HAP-1 (cell line): ENCODE data around the gene RAB7B.
"Not testable (repeated sequence)": the region's sequence is repeated elsewhere in the genome, so short reads cannot be mapped to it uniquely, and the experiment has no call there.

Experiments used
- DNase-seq, 2 experiments: peaks; one replicate each; pipeline ENCODE4 v3.0.0-alpha.2; 2016 to 2020; ENCODE audit warnings: low spot score in 2 of 2
- H3K27me3 ChIP-seq: fragments of 250-450 bp; sonication (Bioruptor Pico); 2 replicates; pipeline ENCODE4 v1.5.1; 2020; ENCODE audit warnings: low read depth, mild to moderate bottlenecking, moderate library complexity
- H3K36me3 ChIP-seq: fragments of 250-450 bp; sonication (Bioruptor Pico); replicated peaks from 2 replicates; pipeline ENCODE4 v1.5.1; 2020; ENCODE audit warnings: mild to moderate bottlenecking
- H3K4me1 ChIP-seq: fragments of 250-450 bp; sonication (Bioruptor Pico); 2 replicates; pipeline ENCODE4 v1.5.1; 2020; ENCODE audit warnings: mild to moderate bottlenecking
- H3K4me3 ChIP-seq: fragments of 250-450 bp; sonication (Bioruptor Pico); 2 replicates; pipeline ENCODE4 v1.5.1; 2020; ENCODE audit warnings: mild to moderate bottlenecking, moderate library complexity
- H3K9me3 ChIP-seq: fragments of 250-450 bp; sonication (Bioruptor Pico); 2 replicates; pipeline ENCODE4 v1.5.1; 2020; ENCODE audit warnings: mild to moderate bottlenecking, moderate library complexity
- in situ Hi-C: fragments of 300-500 bp; cut with MboI; formaldehyde crosslinking; loops from 3 replicates; pipeline ENCODE4 v1.14.3; 2020; ENCODE audit warnings: low sequenced_read_pairs, inconsistent platforms, mixed read lengths

The RAB7B gene

GRCh38 chr1:206002871-206003801 lies at the start of gene RAB7B:
TSS of gene RAB7B (minus strand) at chr1:206003395. CDS start at chr1:205994135, 9,260 bp downstream.
- peak in 1 of 2 experiments; percentile 5 for DNase-seq
- in situ Hi-C loops, result no loop called here
- H3K27me3 ChIP-seq, result no peaks in the 10 kb centered on the region
- no peak within 1 kb of the TSS for H3K4me3 ChIP-seq
- no peaks in the 10 kb centered on the region for H3K36me3 ChIP-seq
- H3K9me3 ChIP-seq, result peaks cover 3% of the 10 kb centered on the region; the same call in 1 of the 2 replicates
- H3K4me1 ChIP-seq, result peaks cover 3% of the 10 kb centered on the region; the same call in 1 of the 2 replicates

GRCh38 chr1:206052231-206052865 lies 49.2 kb upstream of the RAB7B start:
- H3K4me3 ChIP-seq, H3K9me3 ChIP-seq, H3K4me1 ChIP-seq, H3K36me3 ChIP-seq, DNase-seq, H3K27me3 ChIP-seq, in situ Hi-C loops: not testable (repeated sequence)

- peaks cover 6% of the 10 kb centered on the region; the same call in 1 of the 2 replicates for H3K4me1 ChIP-seq
- no peaks in the 10 kb centered on the region for H3K9me3 ChIP-seq
- in situ Hi-C loops, result no loop called here
- no peaks in the 10 kb centered on the region for H3K27me3 ChIP-seq
- H3K36me3 ChIP-seq, result no peaks in the 10 kb centered on the region
- no peak for DNase-seq
- H3K4me3 ChIP-seq, result no peak overlapping the region
Observed at GRCh38 chr1:206050655-206051235, 47.5 kb upstream of the RAB7B start.

- Histone ChIP-seq H3K27me3 (no peaks in the 10 kb centered on the region), H3K36me3 (no peaks in the 10 kb centered on the region), H3K4me3 (no peak overlapping the region), H3K4me1 (peaks cover 9% of the 10 kb centered on the region; the same call in 1 of the 2 replicates), H3K9me3 (no peaks in the 10 kb centered on the region)
- DNase-seq, result no peak
- in situ Hi-C loops, result no loop called here
Observed at GRCh38 chr1:206049919-206050600, 46.9 kb upstream of the RAB7B start.

- Histone ChIP-seq H3K27me3 (no peaks in the 10 kb centered on the region), H3K4me1 (peaks cover 9% of the 10 kb centered on the region; the same call in 1 of the 2 replicates), H3K36me3 (no peaks in the 10 kb centered on the region), H3K4me3 (no peak overlapping the region), H3K9me3 (no peaks in the 10 kb centered on the region)
- DNase-seq, result no peak
- in situ Hi-C loops, result no loop called here
Observed at GRCh38 chr1:206049293-206049692, 46.1 kb upstream of the RAB7B start.

GRCh38 chr1:206048582-206048981 lies 45.4 kb upstream of the RAB7B start:
- no peak for DNase-seq
- H3K4me1 ChIP-seq, result peaks cover 9% of the 10 kb centered on the region; the same call in 1 of the 2 replicates
- H3K36me3 ChIP-seq, result no peaks in the 10 kb centered on the region
- H3K9me3 ChIP-seq, result no peaks in the 10 kb centered on the region
- H3K4me3 ChIP-seq, result no peak overlapping the region
- H3K27me3 ChIP-seq, result no peaks in the 10 kb centered on the region
- in situ Hi-C loops, result no loop called here

GRCh38 chr1:206047271-206047670 lies 44.1 kb upstream of the RAB7B start:
- Histone ChIP-seq H3K9me3 (no peaks in the 10 kb centered on the region), H3K4me3 (no peak overlapping the region), H3K4me1 (peaks cover 9% of the 10 kb centered on the region; the same call in 1 of the 2 replicates), H3K36me3 (no peaks in the 10 kb centered on the region), H3K27me3 (no peaks in the 10 kb centered on the region)
- no peak for DNase-seq
- in situ Hi-C loops, result no loop called here

GRCh38 chr1:206041640-206042039 lies 38.4 kb upstream of the RAB7B start:
- peaks cover 9% of the 10 kb centered on the region; the same call in 1 of the 2 replicates for H3K4me1 ChIP-seq
- no peak overlapping the region for H3K4me3 ChIP-seq
- peaks cover 9% of the 10 kb centered on the region; the same call in 1 of the 2 replicates for H3K27me3 ChIP-seq
- no peaks in the 10 kb centered on the region for H3K36me3 ChIP-seq
- no peak for DNase-seq
- H3K9me3 ChIP-seq, result no peaks in the 10 kb centered on the region
- in situ Hi-C loops, result no loop called here

GRCh38 chr1:206040328-206040727 lies 37.1 kb upstream of the RAB7B start:
- no peaks in the 10 kb centered on the region for H3K36me3 ChIP-seq
- H3K4me1 ChIP-seq, result no peaks in the 10 kb centered on the region
- no peaks in the 10 kb centered on the region for H3K9me3 ChIP-seq
- in situ Hi-C loops, result no loop called here
- no peak for DNase-seq
- H3K4me3 ChIP-seq, result no peak overlapping the region
- H3K27me3 ChIP-seq, result peaks cover 9% of the 10 kb centered on the region

- no peaks in the 10 kb centered on the region for H3K9me3 ChIP-seq
- no peaks in the 10 kb centered on the region for H3K4me1 ChIP-seq
- H3K27me3 ChIP-seq, result peaks cover 17% of the 10 kb centered on the region
- no peaks in the 10 kb centered on the region for H3K36me3 ChIP-seq
- in situ Hi-C loops, result no loop called here
- H3K4me3 ChIP-seq, result no peak overlapping the region
- DNase-seq, result no peak
Observed at GRCh38 chr1:206039046-206039973, 36.1 kb upstream of the RAB7B start.

- Histone ChIP-seq H3K9me3 (no peaks in the 10 kb centered on the region), H3K4me3 (no peak overlapping the region), H3K4me1 (no peaks in the 10 kb centered on the region), H3K36me3 (no peaks in the 10 kb centered on the region), H3K27me3 (peaks cover 17% of the 10 kb centered on the region)
- in situ Hi-C loops, result no loop called here
- no peak for DNase-seq
Observed at GRCh38 chr1:206037581-206037980, 34.4 kb upstream of the RAB7B start.

- Histone ChIP-seq H3K4me3 (no peak overlapping the region), H3K27me3 (peaks cover 17% of the 10 kb centered on the region), H3K9me3 (no peaks in the 10 kb centered on the region), H3K36me3 (no peaks in the 10 kb centered on the region), H3K4me1 (no peaks in the 10 kb centered on the region)
- in situ Hi-C loops, result no loop called here
- no peak for DNase-seq
Observed at GRCh38 chr1:206036663-206037455, 33.7 kb upstream of the RAB7B start.
